Measurements from ENCODE around the gene SLC26A11.

The SLC26A11 gene

DNA sequence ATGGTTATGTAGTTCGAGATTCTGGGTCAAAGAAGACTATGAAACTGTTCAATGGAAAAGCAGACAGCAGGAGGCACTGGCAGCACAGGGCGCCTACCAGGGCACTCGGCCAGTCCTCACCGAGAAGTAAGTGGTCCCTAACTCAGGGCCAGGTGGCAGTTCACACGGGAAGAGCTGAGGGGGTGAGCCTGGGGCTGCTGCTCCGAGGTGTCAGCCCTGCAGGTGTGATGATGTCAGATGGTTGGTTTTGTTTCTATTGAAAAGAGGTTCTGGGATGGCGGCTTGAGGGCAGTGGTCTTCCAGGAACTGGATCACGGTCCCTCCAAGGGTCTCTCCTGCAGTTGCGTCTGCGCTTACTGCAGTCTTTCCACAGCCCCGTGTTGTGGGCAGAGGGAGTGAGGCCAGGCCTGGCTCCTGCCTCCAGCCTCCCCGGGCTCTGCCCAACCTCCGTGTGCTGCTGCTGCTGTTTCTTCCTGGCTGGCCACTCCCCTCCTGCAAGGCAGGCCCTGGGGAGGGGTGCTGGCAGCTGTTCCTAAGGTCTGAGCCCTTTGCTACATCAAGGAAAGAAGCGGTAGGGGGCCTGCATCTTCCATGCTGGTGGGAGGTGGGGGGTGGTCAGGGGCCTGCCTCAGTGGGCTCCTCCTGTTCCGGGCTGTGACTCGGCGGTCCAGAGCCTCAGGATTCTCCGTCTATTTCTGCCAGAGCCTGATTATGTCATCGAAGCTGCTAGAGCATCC, 63.1 kb downstream of the SLC26A11 start:
- Histone ChIP-seq H2AK5ac (ENCODE audit: low read length, severe bottlenecking) (no peak overlapping the region), H3K27me3 (ENCODE audit: control insufficient read depth in 1 of 2, insufficient read depth in 1 of 2, low read length in 2 of 2) (no peaks in the 10 kb centered on the region), H3K14ac (ENCODE audit: low read length in 2 of 2) (no peak overlapping the region), H3K27ac (ENCODE audit: low read length, poor library complexity, severe bottlenecking) (no peak overlapping the region), H3K23ac (ENCODE audit: low read length in 2 of 2) (no peak overlapping the region), H3K4me3 (ENCODE audit: insufficient read depth in 1 of 2, low read depth in 1 of 2, low read length in 2 of 2) (no peak overlapping the region), H3K18ac (ENCODE audit: low read depth in 1 of 2, low read length in 2 of 2) (no peak overlapping the region), H2BK15ac (ENCODE audit: low read depth, poor library complexity, severe bottlenecking) (no peak overlapping the region), H3K4me2 (ENCODE audit: low read length, poor library complexity, severe bottlenecking) (no peak overlapping the region), H4K8ac (ENCODE audit: low read length) (peak overlapping the region; percentile 3), H3K79me1 (replicated peaks; ENCODE audit: low read length, poor library complexity, severe bottlenecking) (peaks cover 34% of the 10 kb centered on the region), H2BK120ac (ENCODE audit: low read depth, low read length) (no peak overlapping the region), H3K9me3 (ENCODE audit: control insufficient read depth, low read length) (no peaks in the 10 kb centered on the region), H3K9ac (ENCODE audit: low read length) (no peak overlapping the region), H2BK5ac (ENCODE audit: low read depth, low read length, poor library complexity, severe bottlenecking) (no peak overlapping the region), H2AFZ (ENCODE audit: low read depth, low read length) (no peak overlapping the region), H4K91ac (ENCODE audit: low read length) (peak overlapping the region; percentile 30), H3K4me1 (ENCODE audit: control insufficient read depth, insufficient read depth, low read depth, low read length) (peaks cover 21% of the 10 kb centered on the region), H3K4ac (ENCODE audit: low read depth in 1 of 2, low read length in 2 of 2) (no peak overlapping the region), H3K36me3 (ENCODE audit: control insufficient read depth in 1 of 2, insufficient read depth in 2 of 2, low read depth in 1 of 2, low read length in 2 of 2) (peaks cover 51 to 61% of the 10 kb centered on the region in 2 experiments), H2BK12ac (ENCODE audit: low read length in 2 of 2) (no peak overlapping the region)
- 84% methylated on average over 17 of the region's 19 CpGs for WGBS
- DNase-seq = no peak

DNA sequence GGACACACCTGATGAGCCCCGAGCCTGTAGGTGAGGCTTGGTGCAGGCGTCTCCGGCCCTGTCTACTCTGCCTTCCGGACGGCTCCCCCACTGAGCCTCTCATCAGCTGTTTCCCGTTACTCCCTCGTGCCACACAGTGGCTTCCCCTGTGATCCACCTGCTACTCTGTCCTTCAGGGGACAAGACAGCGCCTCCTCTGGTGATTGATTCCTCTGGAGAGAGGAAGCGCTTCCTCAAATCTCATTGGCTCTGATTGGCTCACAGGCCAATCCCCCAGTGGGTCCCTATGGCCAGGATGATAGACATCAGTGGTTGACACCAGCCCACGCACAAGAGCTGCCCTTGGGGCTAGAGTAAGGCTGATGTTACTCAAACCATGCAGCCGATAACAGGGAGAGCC, 64.4 kb downstream of the SLC26A11 start:
- H2BK12ac ChIP-seq (ENCODE audit: low read length in 2 of 2) = no peak overlapping the region
- no peak overlapping the region for H2BK5ac ChIP-seq (ENCODE audit: low read depth, low read length, poor library complexity, severe bottlenecking)
- no peaks in the 10 kb centered on the region for H3K27me3 ChIP-seq (ENCODE audit: control insufficient read depth in 1 of 2, insufficient read depth in 1 of 2, low read length in 2 of 2)
- H3K4me3 ChIP-seq (ENCODE audit: insufficient read depth in 1 of 2, low read depth in 1 of 2, low read length in 2 of 2) = no peak overlapping the region
- no peak overlapping the region for H3K23ac ChIP-seq (ENCODE audit: low read length in 2 of 2)
- no peak overlapping the region for H3K4me2 ChIP-seq (ENCODE audit: low read length, poor library complexity, severe bottlenecking)
- WGBS = 86% methylated on average over 11 of the region's 11 CpGs
- H4K91ac ChIP-seq (ENCODE audit: low read length) = no peak overlapping the region
- no peak overlapping the region for H2AK5ac ChIP-seq (ENCODE audit: low read length, severe bottlenecking)
- H2BK120ac ChIP-seq (ENCODE audit: low read depth, low read length) = no peak overlapping the region
- peaks cover 57 to 66% of the 10 kb centered on the region in 2 experiments for H3K36me3 ChIP-seq (ENCODE audit: control insufficient read depth in 1 of 2, insufficient read depth in 2 of 2, low read depth in 1 of 2, low read length in 2 of 2)
- H3K9me3 ChIP-seq (ENCODE audit: control insufficient read depth, low read length) = no peaks in the 10 kb centered on the region
- H3K4me1 ChIP-seq (ENCODE audit: control insufficient read depth, insufficient read depth, low read depth, low read length) = peaks cover 12% of the 10 kb centered on the region
- no peak overlapping the region for H4K8ac ChIP-seq (ENCODE audit: low read length)
- no peak overlapping the region for H3K4ac ChIP-seq (ENCODE audit: low read depth in 1 of 2, low read length in 2 of 2)
- H2BK15ac ChIP-seq (ENCODE audit: low read depth, poor library complexity, severe bottlenecking) = no peak overlapping the region
- H2AFZ ChIP-seq (ENCODE audit: low read depth, low read length) = no peak overlapping the region
- no peak overlapping the region for H3K14ac ChIP-seq (ENCODE audit: low read length in 2 of 2)
- H3K9ac ChIP-seq (ENCODE audit: low read length) = no peak overlapping the region
- no peak overlapping the region for H3K18ac ChIP-seq (ENCODE audit: low read depth in 1 of 2, low read length in 2 of 2)
- no peak overlapping the region for H3K27ac ChIP-seq (ENCODE audit: low read length, poor library complexity, severe bottlenecking)
- no peak for DNase-seq
- peaks cover 35% of the 10 kb centered on the region for H3K79me1 ChIP-seq (replicated peaks; ENCODE audit: low read length, poor library complexity, severe bottlenecking)

DNA sequence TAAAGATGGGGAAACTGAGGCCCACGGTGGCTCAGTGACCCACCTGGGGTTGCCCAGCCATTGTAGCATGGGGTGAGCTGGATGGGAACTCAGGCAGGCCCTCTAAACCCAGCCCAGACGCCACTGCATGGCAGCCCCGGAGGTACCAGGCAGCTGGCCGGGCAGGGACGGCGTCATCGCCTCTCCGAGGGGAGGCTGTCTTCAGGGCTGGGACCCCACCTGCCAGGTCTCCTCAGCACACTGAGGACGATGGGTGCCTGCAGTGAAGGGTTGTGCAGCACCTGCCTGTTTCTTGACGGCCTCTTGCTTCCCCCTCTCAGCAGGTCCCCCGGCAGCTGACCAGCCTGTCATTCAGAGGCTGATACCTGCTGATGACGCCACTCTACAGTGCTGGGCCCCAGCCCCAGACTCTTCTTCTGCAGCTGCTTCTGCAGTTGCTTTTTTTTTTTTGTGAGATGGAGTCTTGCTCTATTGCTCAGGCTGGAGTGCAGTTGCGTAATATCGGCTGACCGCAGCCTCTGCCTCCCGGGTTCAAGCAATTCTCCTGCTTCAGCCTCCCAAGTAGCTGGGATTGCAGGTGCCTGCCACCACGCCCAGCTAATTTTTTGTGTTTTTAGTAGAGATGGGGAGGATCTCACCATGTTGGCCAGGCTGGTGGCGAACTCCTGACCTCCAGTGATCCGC, 65.2 kb downstream of the SLC26A11 start:
- no peak for DNase-seq
- Histone ChIP-seq H3K4me2 (ENCODE audit: low read length, poor library complexity, severe bottlenecking) (no peak overlapping the region), H2BK120ac (ENCODE audit: low read depth, low read length) (no peak overlapping the region), H2BK15ac (ENCODE audit: low read depth, poor library complexity, severe bottlenecking) (no peak overlapping the region), H3K18ac (ENCODE audit: low read depth in 1 of 2, low read length in 2 of 2) (no peak overlapping the region), H2AFZ (ENCODE audit: low read depth, low read length) (no peak overlapping the region), H2BK12ac (ENCODE audit: low read length in 2 of 2) (no peak overlapping the region), H3K23ac (ENCODE audit: low read length in 2 of 2) (no peak overlapping the region), H4K8ac (ENCODE audit: low read length) (no peak overlapping the region), H3K9ac (ENCODE audit: low read length) (no peak overlapping the region), H3K4ac (ENCODE audit: low read depth in 1 of 2, low read length in 2 of 2) (no peak overlapping the region), H3K9me3 (ENCODE audit: control insufficient read depth, low read length) (no peaks in the 10 kb centered on the region), H3K27ac (ENCODE audit: low read length, poor library complexity, severe bottlenecking) (no peak overlapping the region), H3K4me1 (ENCODE audit: control insufficient read depth, insufficient read depth, low read depth, low read length) (peaks cover 8% of the 10 kb centered on the region), H3K4me3 (ENCODE audit: insufficient read depth in 1 of 2, low read depth in 1 of 2, low read length in 2 of 2) (no peak overlapping the region), H3K36me3 (ENCODE audit: control insufficient read depth in 1 of 2, insufficient read depth in 2 of 2, low read depth in 1 of 2, low read length in 2 of 2) (peaks cover 64 to 69% of the 10 kb centered on the region in 2 experiments), H2AK5ac (ENCODE audit: low read length, severe bottlenecking) (no peak overlapping the region), H4K91ac (ENCODE audit: low read length) (no peak overlapping the region), H2BK5ac (ENCODE audit: low read depth, low read length, poor library complexity, severe bottlenecking) (no peak overlapping the region), H3K27me3 (ENCODE audit: control insufficient read depth in 1 of 2, insufficient read depth in 1 of 2, low read length in 2 of 2) (no peaks in the 10 kb centered on the region), H3K14ac (ENCODE audit: low read length in 2 of 2) (no peak overlapping the region), H3K79me1 (replicated peaks; ENCODE audit: low read length, poor library complexity, severe bottlenecking) (peaks cover 35% of the 10 kb centered on the region)
- 97% methylated on average over 19 of the region's 19 CpGs for WGBS

DNA sequence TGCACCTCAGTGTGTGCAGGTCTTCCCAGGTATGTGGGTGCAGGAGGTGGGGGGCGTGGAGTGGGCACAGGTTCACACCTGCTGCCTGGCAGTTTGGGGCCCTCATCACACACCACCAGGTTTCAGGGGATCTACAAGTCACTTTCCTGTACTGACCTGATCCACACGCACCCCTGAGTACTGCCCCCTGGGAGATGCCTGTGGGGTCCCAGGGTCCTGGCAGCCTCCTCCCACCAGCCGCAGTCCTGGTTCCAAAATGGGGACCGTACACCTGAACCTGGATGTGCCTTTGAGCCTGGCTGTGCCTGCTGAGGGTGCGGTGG, 66.4 kb downstream of the SLC26A11 start:
- H2BK5ac ChIP-seq (ENCODE audit: low read depth, low read length, poor library complexity, severe bottlenecking) = no peak overlapping the region
- no peak overlapping the region for H2BK12ac ChIP-seq (ENCODE audit: low read length in 2 of 2)
- H3K9me3 ChIP-seq (ENCODE audit: control insufficient read depth, low read length) = no peaks in the 10 kb centered on the region
- peaks cover 28% of the 10 kb centered on the region for H3K79me1 ChIP-seq (replicated peaks; ENCODE audit: low read length, poor library complexity, severe bottlenecking)
- no peak overlapping the region for H2AK5ac ChIP-seq (ENCODE audit: low read length, severe bottlenecking)
- no peak overlapping the region for H3K4me2 ChIP-seq (ENCODE audit: low read length, poor library complexity, severe bottlenecking)
- no peak for DNase-seq
- H3K36me3 ChIP-seq (ENCODE audit: control insufficient read depth in 1 of 2, insufficient read depth in 2 of 2, low read depth in 1 of 2, low read length in 2 of 2) = peaks cover 68 to 69% of the 10 kb centered on the region in 2 experiments
- H2BK15ac ChIP-seq (ENCODE audit: low read depth, poor library complexity, severe bottlenecking) = no peak overlapping the region
- no peak overlapping the region for H4K91ac ChIP-seq (ENCODE audit: low read length)
- H3K23ac ChIP-seq (ENCODE audit: low read length in 2 of 2) = no peak overlapping the region
- no peak overlapping the region for H3K27ac ChIP-seq (ENCODE audit: low read length, poor library complexity, severe bottlenecking)
- H3K4me3 ChIP-seq (ENCODE audit: insufficient read depth in 1 of 2, low read depth in 1 of 2, low read length in 2 of 2) = no peak overlapping the region
- no peak overlapping the region for H3K18ac ChIP-seq (ENCODE audit: low read depth in 1 of 2, low read length in 2 of 2)
- no peak overlapping the region for H3K4ac ChIP-seq (ENCODE audit: low read depth in 1 of 2, low read length in 2 of 2)
- WGBS = 94% methylated on average over 3 of the region's 5 CpGs
- H2AFZ ChIP-seq (ENCODE audit: low read depth, low read length) = no peak overlapping the region
- H3K14ac ChIP-seq (ENCODE audit: low read length in 2 of 2) = no peak overlapping the region
- H3K27me3 ChIP-seq (ENCODE audit: control insufficient read depth in 1 of 2, insufficient read depth in 1 of 2, low read length in 2 of 2) = no peaks in the 10 kb centered on the region
- no peak overlapping the region for H2BK120ac ChIP-seq (ENCODE audit: low read depth, low read length)
- H4K8ac ChIP-seq (ENCODE audit: low read length) = no peak overlapping the region
- peaks cover 8% of the 10 kb centered on the region for H3K4me1 ChIP-seq (ENCODE audit: control insufficient read depth, insufficient read depth, low read depth, low read length)
- H3K9ac ChIP-seq (ENCODE audit: low read length) = no peak overlapping the region
